ENCODE measurements around the gene SHH. TPM values are rescaled to one million over a fixed set of nuclear protein-coding genes. Genes with fewer than 3 reads are reported as not detected.

The SHH gene
- total RNA-seq, 1 experiment from 2014 or later: not detected

GRCh38 chr7:155798673-155799439 lies 13.4 kb downstream of the SHH start:
- Histone ChIP-seq H3K9me3 (ENCODE audit: low read depth, low read length, poor library complexity, severe bottlenecking) (no peaks in the 10 kb centered on the region), H3K36me3 (ENCODE audit: insufficient read depth, low read length, poor library complexity, severe bottlenecking) (no peaks in the 10 kb centered on the region), H3K4me3 (ENCODE audit: low read depth, low read length, poor library complexity, severe bottlenecking) (no peak overlapping the region), H3K4me1 (ENCODE audit: insufficient read depth, low read length, poor library complexity, severe bottlenecking) (no peaks in the 10 kb centered on the region), H3K27ac (ENCODE audit: low read depth, low read length, poor library complexity, severe bottlenecking) (no peak overlapping the region), H3K27me3 (replicated peaks; ENCODE audit: insufficient read depth, low read depth, low read length, poor library complexity) (peaks cover 58% of the 10 kb centered on the region)
- intact Hi-C loops (cut with micrococcal nuclease; ENCODE audit: unreplicated experiment): loop anchor here (5.0 kb wide), 1 partner anchor 1028 kb away; no protein-coding TSS in a partner anchor
- CTCF ChIA-PET: no interaction called here
- POLR2A ChIA-PET (ENCODE audit: low non-redundant PET): no interaction called here
- TF ChIP-seq, protein P1, sequence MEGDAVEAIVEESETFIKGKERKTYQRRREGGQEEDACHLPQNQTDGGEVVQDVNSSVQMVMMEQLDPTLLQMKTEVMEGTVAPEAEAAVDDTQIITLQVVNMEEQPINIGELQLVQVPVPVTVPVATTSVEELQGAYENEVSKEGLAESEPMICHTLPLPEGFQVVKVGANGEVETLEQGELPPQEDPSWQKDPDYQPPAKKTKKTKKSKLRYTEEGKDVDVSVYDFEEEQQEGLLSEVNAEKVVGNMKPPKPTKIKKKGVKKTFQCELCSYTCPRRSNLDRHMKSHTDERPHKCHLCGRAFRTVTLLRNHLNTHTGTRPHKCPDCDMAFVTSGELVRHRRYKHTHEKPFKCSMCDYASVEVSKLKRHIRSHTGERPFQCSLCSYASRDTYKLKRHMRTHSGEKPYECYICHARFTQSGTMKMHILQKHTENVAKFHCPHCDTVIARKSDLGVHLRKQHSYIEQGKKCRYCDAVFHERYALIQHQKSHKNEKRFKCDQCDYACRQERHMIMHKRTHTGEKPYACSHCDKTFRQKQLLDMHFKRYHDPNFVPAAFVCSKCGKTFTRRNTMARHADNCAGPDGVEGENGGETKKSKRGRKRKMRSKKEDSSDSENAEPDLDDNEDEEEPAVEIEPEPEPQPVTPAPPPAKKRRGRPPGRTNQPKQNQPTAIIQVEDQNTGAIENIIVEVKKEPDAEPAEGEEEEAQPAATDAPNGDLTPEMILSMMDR (conservative IDR thresholded peaks at IDR 0.05; ENCODE audit: low read depth, low read length): no peak
- no peak for TF ChIP-seq EZH2 (IDR thresholded peaks at IDR 0.05; ENCODE audit: borderline replicate concordance, low read depth, low read length, poor library complexity, severe bottlenecking)
- no TSS peak for BruUV-seq (replicated peaks)
- no peak for DNase-seq (ENCODE audit: low spot score)

- intact Hi-C loops (cut with micrococcal nuclease; ENCODE audit: unreplicated experiment): loop anchor here (5.0 kb wide), 1 partner anchor 1030 kb away; no protein-coding TSS in a partner anchor
- H3K27me3 ChIP-seq (replicated peaks; ENCODE audit: insufficient read depth, low read depth, low read length, poor library complexity): peaks cover 45% of the 10 kb centered on the region
- CTCF ChIA-PET: no interaction called here
These were observed 14.7 kb downstream of the SHH start for GRCh38 chr7:155797262-155798250.

More at GRCh38 chr7:155797262-155798250, 14.7 kb downstream of the SHH start:
- no peak for DNase-seq (ENCODE audit: low spot score)
- H3K4me1 ChIP-seq (ENCODE audit: insufficient read depth, low read length, poor library complexity, severe bottlenecking): no peaks in the 10 kb centered on the region
- POLR2A ChIA-PET (ENCODE audit: low non-redundant PET): no interaction called here
- BruUV-seq (replicated peaks): no TSS peak
- H3K27ac ChIP-seq (ENCODE audit: low read depth, low read length, poor library complexity, severe bottlenecking): no peak overlapping the region
- no peaks in the 10 kb centered on the region for H3K9me3 ChIP-seq (ENCODE audit: low read depth, low read length, poor library complexity, severe bottlenecking)
- TF ChIP-seq, protein P1 (conservative IDR thresholded peaks at IDR 0.05; ENCODE audit: low read depth, low read length): no peak
- no peak for TF ChIP-seq EZH2 (IDR thresholded peaks at IDR 0.05; ENCODE audit: borderline replicate concordance, low read depth, low read length, poor library complexity, severe bottlenecking)
- H3K36me3 ChIP-seq (ENCODE audit: insufficient read depth, low read length, poor library complexity, severe bottlenecking): no peaks in the 10 kb centered on the region
- H3K4me3 ChIP-seq (ENCODE audit: low read depth, low read length, poor library complexity, severe bottlenecking): no peak overlapping the region
